Medulla oblongata (tissue), 1 donor: ENCODE measurements around the gene TMEM217.
"Not testable (repeated sequence)": the region's sequence is repeated elsewhere in the genome, so short reads cannot be mapped to it uniquely, and the experiment has no call there.

Experiments
- DNase-seq: peaks from one replicate; pipeline ENCODE4 v3.0.0-alpha.2; 2015; ENCODE audit errors: extremely low spot score

The TMEM217 gene

DNA sequence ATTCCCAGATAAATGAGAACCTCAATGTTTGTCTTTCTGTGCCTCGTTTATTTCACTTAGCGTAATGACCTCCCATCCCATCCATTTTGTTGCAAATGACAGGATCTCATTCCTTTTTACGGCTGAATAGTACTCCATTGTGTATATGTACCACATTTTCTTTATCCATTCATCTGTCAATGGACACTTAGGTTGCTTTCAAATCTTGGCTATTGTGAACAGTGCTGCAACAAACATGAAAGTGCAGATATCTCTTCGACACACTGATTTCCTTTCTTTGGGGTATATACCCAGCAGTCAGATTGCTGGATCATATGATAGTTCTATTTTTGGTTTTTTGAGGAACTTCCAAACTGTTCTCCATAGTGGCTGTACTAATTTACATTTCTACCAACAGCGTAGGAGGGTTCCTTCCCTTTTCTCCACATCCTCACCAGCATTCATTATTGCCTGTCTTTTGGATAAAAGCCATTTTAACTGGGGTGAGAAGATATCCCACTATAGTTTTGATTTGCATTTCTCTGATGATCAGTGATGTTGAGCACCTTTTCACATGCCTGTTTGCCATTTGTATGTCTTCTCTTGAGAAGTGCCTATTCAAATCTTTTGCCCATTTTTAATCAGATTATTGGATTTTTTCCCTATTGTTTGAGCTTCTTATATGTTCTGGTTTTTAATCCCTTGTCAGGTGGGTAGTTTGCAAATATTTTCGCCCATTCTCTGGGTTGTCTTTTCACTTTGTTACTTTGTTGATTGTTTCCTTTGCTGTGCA, 71.8 kb downstream of the TMEM217 start:
- peak; percentile 71 for DNase-seq

DNA sequence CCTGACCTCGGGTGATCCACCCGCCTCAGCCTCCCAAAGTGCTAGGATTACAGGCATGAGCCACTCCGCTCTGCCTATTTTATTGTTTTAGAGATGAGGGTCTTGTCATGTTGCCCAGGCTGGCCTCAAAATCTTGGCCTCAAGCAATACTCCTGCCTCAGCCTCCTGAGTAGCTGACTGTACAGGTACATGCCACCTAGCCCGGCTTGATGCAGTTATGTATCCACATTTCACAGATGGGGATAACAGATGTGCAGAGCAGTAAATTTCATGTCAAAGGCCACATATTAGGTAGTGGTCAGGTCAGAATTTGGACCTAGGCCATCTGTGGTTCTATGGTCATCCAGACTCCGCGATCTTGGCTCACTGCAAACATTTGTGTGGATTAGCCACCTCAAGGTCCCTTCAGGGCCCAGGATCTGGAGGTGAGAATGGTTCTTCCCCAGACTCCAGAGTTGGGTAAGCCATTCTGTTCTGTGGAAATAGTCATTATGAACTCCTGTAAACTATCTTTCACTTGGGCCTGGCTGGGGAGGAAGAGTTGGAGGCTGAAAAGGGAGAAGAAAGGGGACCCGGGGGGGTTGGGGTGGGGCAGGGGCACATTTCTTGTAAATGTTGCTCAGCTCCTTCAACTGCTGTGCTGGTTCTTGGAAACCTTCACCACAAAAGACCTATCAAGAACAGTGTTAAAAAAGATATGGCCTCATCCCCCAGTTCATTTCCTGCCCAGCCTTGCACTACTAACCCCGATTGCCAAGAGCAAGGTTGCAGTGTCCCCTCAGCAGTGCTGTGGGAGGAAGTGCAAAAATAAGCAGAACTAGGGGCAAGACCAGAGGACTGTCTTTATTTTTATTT, 75.0 kb downstream of the TMEM217 start:
- DNase-seq, result peak; percentile 73

DNA sequence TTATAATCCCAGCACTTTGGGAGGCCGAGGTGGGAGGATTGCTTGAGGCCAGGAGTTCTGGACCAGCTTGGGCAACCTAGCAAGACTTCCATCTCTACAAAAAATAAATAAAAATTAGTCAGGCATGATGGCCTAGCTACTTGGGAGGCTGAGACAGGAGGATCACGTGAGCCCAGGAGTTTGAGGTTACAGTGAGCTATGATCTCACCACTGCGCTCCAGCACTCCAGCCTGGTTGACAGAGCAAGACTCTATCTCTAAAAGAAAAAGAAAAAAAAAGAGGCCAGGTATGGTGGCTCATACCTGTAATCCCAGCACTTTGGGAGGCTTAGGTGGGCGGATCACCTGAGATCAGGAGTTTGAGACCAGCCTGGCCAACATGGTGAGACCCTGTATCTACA, 77.3 kb downstream of the TMEM217 start:
- DNase-seq, result not testable (repeated sequence)

DNA sequence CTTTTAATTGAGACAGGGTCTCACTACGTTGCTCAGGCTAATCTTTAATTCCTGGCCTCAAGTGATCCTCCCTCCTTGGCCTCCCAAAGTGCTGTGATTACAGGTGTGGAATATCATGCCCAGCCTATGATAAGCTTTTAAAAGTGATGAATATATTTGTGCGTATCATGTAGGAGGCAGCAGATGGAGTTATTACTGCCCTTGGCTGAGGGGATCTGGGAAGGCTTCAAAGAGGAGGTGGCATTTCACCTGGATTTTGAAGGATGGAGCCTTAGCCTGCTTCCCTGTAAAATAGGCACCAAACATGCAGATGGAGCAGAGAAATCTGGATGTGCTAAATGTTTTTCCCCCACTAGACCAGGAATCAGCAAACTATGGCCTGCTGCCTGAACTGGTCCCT, 77.9 kb downstream of the TMEM217 start:
- no peak for DNase-seq

DNA sequence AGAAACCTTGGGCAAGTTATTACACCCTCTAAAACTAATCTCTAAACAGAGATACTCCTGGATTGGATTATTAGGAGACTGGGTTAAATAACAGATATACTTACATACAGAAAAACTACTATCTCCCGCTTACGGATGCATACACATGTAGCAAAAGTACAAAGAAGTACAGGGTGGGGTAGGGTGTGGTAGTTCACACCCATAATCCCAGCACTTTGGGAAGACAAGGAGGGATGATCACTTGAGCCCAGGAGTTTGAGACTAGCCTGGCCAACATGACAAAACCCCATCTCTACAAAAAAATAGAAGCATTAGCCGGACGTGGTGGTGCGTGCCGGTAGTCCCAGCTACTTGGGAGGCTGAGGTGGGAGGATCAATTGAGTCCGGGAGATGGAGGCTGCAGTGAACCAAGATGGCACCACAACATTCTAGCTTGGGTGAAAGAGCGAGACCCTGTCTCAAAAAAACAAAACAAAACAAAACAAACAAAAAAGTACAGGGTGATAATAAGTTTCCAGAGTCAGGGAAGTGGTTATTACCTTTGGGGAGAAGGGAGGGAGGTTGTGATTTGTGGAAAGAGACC, 79.9 kb downstream of the TMEM217 start:
- DNase-seq, result no peak

DNA sequence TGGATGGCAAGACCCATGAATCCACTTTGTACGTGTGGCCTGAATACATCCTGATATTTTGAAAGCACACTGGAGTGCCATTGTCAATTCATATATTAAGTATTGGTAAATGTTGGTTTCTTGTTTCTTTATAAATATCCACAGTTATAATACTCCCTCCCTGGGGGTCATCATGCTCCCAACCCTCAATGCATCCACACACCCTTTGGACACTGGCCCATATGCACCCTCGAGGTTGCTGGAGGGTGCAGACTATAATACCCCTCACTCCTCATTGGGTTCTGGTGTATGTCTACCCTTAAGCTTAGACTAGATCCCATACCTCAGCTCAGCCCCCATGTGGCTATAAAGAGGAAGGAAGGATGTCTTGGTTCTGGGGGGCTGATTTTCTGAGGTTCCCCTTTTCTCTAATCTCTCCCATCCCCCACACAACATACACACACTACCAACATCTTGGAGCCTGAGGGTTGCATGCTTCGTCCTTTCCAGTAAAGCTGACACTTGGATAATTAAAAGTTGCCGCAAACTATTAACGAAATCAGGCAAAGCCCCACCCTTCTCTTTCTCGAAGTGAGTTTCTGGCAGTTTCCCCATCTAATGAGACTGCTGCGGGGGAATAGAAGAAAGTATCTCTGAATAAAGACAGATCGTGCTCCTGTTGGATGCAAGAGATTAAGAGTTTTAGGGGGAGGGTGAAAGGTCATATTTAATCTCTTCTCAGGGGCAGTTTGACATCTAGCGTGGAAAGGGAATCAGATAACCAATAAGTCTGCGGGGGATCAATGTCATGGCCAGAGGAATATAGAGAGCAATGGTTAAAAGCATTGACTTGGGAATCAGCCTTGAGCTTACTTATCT, 80.6 kb downstream of the TMEM217 start:
- peak; percentile 54 for DNase-seq

DNA sequence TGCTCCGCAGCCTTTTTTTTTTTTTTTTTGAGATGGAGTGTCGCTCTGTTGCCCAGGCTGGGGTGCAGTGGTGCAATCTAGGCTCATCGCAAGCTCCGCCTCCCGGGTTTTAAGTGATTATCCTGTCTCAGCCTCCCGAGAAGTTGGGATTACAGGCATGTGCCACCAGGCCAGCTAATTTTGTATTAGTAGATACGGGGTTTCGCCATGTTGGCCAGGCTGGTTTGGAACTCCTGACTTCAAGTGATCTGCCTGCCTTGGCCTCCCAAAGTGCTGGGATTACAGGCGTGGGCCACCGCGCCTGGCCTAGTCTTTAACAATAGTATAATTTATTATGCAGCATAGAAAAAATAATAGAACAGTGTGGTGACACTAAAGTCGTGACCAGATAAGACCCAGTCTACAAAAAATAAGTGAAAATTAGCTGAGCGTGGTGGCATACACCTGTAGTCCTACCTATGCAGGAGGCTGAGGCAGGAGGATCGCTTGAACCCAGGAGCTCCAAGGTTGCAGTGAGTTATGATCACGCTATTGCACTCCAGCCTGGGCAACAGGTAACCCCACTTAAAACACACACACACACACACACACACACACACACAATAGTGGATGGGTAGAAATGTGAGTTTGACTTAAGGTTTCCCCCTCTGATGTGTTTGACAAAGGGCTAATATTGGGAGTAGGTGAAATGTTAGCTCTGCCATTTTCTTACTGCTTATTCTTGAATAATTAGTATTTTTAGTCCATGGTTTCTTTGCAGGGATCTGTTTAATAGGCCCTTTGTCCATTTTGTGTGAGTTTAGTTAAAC, 81.5 kb downstream of the TMEM217 start:
- no peak for DNase-seq

DNA sequence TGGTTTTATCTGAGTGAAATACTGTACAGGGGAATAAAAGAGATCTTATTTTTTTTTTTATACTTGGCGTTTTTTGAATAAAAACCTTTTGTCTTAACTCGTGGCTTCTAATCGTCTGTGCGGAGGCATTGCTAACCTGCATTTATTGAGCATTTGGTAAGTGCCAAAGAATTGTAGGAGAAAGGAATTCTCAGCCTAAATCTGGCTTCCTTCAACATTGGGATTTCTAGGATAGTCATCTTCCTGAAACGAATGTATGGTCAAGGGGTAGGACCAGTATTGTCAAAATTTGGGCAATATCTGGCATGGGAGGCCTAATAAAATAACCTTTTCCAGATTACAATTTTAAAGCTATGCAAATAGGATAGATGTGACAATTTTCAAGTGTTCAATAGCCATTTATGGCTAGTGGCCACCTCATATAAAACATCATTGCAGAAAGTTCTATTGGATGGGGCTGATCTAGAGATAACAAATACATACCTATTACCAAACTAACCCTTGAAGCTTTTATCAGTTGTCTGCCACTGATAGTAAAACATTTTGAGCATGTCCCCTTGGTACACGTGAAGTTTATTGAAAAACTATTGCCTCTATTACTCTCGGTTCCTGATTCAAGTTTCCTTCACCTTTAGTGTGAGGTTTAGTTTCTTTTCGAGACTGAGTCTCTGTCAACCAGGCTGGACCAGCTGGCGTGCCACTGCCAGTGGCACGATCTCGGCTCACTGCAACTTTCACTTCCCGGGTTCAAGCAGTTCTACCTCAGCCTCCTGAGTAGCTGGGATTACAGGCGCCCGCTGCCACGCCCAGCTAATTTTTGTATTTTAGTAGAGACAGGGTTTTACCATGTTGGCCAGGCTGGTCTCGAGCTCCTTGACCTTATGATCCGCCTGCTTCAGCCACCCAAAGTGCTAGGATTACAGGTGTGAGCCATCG, 82.3 kb downstream of the TMEM217 start:
- no peak for DNase-seq

DNA sequence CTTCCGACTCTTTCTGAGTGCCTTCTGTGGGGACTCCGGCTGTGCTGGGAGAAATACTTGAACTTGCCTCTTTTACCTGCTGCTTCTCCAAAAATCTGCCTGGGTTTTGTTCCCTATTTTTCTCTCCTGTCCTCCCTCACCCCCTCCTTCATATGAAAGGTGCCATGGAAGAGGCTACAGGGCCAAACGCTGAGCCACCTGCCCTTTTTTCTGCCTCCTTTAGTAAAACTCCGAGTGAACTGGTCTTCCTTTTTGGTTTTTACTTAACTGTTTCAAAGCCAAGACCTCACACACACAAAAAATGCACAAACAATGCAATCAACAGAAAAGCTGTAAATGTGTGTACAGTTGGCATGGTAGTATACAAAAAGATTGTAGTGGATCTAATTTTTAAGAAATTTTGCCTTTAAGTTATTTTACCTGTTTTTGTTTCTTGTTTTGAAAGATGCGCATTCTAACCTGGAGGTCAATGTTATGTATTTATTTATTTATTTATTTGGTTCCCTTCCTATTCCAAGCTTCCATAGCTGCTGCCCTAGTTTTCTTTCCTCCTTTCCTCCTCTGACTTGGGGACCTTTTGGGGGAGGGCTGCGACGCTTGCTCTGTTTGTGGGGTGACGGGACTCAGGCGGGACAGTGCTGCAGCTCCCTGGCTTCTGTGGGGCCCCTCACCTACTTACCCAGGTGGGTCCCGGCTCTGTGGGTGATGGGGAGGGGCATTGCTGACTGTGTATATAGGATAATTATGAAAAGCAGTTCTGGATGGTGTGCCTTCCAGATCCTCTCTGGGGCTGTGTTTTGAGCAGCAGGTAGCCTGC, 83.2 kb downstream of the TMEM217 start:
- no peak for DNase-seq

DNA sequence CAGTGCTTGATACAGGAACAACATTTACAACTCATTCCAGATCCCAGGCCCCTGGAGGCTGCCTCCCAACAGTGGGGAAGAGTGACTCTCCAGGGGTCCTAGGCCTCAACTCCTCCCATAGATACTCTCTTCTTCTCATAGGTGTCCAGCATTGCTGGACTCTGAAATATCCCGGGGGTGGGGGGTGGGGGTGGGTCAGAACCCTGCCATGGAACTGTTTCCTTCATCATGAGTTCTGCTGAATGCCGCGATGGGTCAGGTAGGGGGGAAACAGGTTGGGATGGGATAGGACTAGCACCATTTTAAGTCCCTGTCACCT, 83.8 kb downstream of the TMEM217 start:
- DNase-seq, result no peak

DNA sequence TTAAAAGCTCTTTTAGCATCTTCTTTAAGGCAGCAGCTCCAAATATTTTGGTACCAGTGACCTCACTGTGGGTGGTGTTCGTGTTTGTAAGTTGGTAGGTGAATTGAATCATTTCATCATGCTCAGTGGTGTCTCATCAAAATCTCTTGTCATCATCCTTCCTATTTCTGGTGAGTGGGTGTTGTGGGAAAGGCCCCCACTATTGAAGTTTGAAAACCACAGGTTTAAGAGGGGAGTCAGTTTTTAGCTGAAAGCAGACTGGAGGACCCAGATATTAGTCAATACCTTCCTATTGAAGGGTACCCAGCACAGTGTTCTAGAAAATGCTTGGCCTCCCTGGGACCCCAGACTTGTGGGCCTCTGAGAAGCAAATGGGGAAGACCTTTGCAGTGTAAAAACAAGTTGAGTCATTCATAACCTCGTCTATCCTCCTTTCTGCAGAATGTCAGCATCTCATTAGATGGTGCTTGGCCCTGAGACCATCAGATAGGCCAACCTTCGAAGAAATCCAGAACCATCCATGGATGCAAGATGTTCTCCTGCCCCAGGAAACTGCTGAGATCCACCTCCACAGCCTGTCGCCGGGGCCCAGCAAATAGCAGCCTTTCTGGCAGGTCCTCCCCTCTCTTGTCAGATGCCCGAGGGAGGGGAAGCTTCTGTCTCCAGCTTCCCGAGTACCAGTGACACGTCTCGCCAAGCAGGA, 84.3 kb downstream of the TMEM217 start:
- DNase-seq, result no peak

DNA sequence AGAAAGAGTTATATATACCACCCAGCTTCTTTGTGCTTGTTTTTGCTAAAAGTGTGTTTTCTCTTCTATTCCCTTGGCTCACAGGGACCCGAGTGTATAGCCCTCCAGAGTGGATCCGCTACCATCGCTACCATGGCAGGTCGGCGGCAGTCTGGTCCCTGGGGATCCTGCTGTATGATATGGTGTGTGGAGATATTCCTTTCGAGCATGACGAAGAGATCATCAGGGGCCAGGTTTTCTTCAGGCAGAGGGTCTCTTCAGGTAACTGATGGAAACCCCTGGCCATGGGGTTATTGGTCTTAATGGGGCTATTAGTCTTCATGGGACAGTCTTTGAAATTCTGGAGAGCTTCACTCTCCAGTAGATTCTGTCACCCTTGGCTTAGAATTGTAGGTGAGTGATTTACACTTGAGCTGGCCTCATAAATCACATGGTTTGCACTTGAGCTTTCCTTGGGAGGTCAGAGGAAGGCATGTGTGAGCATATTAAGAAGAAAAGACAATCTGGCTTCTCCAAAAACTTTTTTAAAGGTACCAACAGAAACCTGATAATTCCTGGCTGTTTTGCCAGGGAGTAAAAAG, 84.9 kb downstream of the TMEM217 start:
- DNase-seq, result no peak

DNA sequence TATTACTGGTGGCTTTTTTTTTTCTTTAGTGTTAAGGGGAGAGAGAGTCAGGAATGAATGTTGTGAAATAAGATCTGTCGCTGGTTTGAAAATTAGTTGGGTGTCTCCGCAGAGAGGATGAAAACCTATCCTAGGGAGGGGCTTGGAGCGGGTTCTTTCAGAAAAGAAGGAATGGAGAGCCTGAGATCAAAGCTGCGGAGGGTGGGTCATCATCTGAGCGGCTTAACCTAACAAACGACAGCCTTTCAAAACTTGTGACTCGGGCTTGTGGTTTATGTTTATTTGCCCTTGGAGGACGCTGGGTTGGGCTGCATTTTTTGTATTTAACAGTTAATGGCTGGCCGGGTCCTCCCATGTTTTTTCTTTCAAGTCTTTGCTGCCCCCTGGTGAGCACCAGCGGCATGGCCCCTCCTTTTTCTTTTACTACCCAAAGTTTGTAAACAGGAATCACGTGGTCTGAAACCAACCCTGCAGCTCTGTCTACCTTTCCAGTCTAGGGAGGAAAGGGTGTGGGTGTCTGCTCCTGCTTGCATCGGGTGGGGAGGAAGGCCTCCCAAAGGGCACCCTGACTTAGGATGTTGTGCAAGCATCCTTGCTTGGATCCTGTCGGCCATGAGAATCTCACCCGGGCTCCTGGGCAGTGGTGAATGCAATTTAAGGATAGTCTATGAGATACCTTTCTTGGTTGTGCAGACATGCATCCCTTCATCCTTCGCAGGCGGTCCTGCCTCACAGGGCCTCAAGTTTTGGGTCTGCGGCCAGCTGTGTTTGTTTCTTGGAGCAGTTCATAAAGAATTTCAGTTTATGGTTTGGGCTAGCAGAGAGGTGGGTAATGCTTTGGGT, 85.8 kb downstream of the TMEM217 start:
- DNase-seq, result peak; percentile 97

DNA sequence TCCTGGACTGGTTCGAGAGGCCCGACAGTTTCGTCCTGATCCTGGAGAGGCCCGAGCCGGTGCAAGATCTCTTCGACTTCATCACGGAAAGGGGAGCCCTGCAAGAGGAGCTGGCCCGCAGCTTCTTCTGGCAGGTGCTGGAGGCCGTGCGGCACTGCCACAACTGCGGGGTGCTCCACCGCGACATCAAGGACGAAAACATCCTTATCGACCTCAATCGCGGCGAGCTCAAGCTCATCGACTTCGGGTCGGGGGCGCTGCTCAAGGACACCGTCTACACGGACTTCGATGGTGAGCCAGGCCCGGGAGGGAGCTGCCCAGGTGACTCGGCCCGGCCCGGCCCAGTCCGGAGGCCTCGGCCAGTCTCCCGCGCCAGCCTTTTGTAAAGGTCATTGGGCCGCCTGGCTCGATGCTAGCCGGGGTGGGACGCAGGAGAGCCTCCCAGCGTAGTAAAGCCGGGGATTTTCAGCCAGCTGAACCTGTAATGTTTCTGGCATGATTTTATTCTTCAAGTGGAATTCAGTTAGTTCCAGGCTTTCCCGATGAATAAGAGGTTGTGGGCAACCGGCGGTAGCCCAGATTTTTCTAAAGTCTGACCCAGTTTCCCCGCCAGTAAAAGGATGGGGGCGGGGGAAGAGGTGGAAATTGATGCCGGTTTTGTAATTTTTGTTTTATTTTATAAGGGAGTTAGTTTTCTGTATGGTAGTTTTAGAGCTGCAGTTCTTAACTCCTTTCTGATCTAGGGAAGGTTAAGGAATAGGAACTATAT, 86.6 kb downstream of the TMEM217 start:
- peak; percentile 64 for DNase-seq

DNA sequence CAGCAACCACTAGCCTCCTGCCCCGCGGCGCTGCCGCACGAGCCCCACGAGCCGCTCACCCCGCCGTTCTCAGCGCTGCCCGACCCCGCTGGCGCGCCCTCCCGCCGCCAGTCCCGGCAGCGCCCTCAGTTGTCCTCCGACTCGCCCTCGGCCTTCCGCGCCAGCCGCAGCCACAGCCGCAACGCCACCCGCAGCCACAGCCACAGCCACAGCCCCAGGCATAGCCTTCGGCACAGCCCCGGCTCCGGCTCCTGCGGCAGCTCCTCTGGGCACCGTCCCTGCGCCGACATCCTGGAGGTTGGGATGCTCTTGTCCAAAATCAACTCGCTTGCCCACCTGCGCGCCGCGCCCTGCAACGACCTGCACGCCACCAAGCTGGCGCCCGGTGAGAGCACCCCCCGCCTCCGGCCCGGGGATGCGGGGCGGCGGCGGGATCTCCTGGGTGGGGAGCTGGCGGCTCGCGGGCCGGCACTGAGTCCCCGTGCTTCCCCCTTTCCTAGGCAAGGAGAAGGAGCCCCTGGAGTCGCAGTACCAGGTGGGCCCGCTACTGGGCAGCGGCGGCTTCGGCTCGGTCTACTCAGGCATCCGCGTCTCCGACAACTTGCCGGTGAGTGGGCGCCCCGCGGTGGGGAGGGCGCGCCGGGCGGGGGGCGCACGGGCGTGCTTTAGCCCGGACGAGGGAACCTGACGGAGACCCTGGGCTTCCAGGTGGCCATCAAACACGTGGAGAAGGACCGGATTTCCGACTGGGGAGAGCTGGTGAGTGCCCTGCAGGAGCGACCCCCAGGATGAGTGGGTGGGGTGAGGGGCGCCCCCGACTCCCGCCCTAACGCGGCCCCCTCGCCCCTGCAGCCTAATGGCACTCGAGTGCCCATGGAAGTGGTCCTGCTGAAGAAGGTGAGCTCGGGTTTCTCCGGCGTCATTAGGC, 87.4 kb downstream of the TMEM217 start:
- DNase-seq, result peak; percentile 17
